Astrocyte (in vitro differentiated cells and primary cell): ENCODE data around the gene LRATD1. TPM values are rescaled to one million over a fixed set of nuclear protein-coding genes. Genes with fewer than 3 reads are reported as not detected.

Experiments used
- DNase-seq: peaks from one replicate; pipeline ENCODE4 v3.0.0-alpha.2; 2010; ENCODE audit warnings: low read depth
- FAIRE-seq: peaks from 2 replicates; lab custom pipeline; 2011; peaks lifted over from hg19 to GRCh38; lab: Jason Lieb, UNC
- H2AFZ ChIP-seq: 2 replicates; pipeline ENCODE4 v1.6.0; 2012; ENCODE audit warnings: low read depth, low read length, inconsistent platforms
- H3K27ac ChIP-seq: 2 replicates; pipeline ENCODE4 v1.5.1; 2011; ENCODE audit warnings: low read depth, low read length, inconsistent platforms
- H3K27me3 ChIP-seq: 2 replicates; pipeline ENCODE4 v1.6.0; 2011; ENCODE audit warnings: low read length, inconsistent platforms; ENCODE audit not compliant: insufficient read depth
- H3K36me3 ChIP-seq: 2 replicates; pipeline ENCODE4 v1.5.1; 2011; ENCODE audit warnings: low read length, inconsistent platforms; ENCODE audit not compliant: insufficient read depth
- H3K4me1 ChIP-seq: 2 replicates; pipeline ENCODE4 v1.5.1; 2011; ENCODE audit warnings: low read length, inconsistent platforms; ENCODE audit not compliant: insufficient read depth
- H3K4me2 ChIP-seq: 2 replicates; pipeline ENCODE4 v1.6.0; 2012; ENCODE audit warnings: low read length, inconsistent platforms
- H3K4me3 ChIP-seq: 2 replicates; pipeline ENCODE4 v1.5.1; 2011; ENCODE audit warnings: low read depth, mild to moderate bottlenecking, low read length, inconsistent platforms; ENCODE audit not compliant: insufficient read depth
- H3K79me2 ChIP-seq: 2 replicates; pipeline ENCODE4 v1.6.0; 2012; ENCODE audit warnings: mild to moderate bottlenecking, low read length, inconsistent platforms; ENCODE audit not compliant: insufficient read depth
- H3K9ac ChIP-seq: 2 replicates; pipeline ENCODE4 v1.6.0; 2012; ENCODE audit warnings: mild to moderate bottlenecking, low read length, inconsistent platforms
- H3K9me3 ChIP-seq: 2 replicates; pipeline ENCODE4 v1.5.1; 2012; ENCODE audit warnings: low read depth, mild to moderate bottlenecking, low read length, inconsistent platforms; ENCODE audit not compliant: insufficient read depth
- H4K20me1 ChIP-seq: 2 replicates; pipeline ENCODE4 v1.6.0; 2012; ENCODE audit warnings: low read length, inconsistent platforms; ENCODE audit not compliant: insufficient read depth
- H3K27ac Mint-ChIP-seq: one replicate; pipeline ENCODE4 v1.8.0; 2021; ENCODE audit warnings: mild to moderate bottlenecking, mixed read lengths; ENCODE audit not compliant: unreplicated experiment
- H3K27me3 Mint-ChIP-seq: one replicate; pipeline ENCODE4 v1.8.0; 2021; ENCODE audit warnings: low read depth, mixed read lengths; ENCODE audit not compliant: unreplicated experiment
- H3K36me3 Mint-ChIP-seq: one replicate; pipeline ENCODE4 v1.8.0; 2021; ENCODE audit warnings: low read depth, mixed read lengths; ENCODE audit not compliant: unreplicated experiment
- H3K4me1 Mint-ChIP-seq: one replicate; pipeline ENCODE4 v1.8.0; 2021; ENCODE audit warnings: low read depth, mixed read lengths; ENCODE audit not compliant: unreplicated experiment
- H3K4me3 Mint-ChIP-seq: one replicate; pipeline ENCODE4 v1.8.0; 2021; ENCODE audit warnings: mild to moderate bottlenecking, moderate library complexity, mixed read lengths; ENCODE audit not compliant: unreplicated experiment
- H3K9me3 Mint-ChIP-seq: one replicate; pipeline ENCODE4 v1.8.0; 2021; ENCODE audit warnings: mild to moderate bottlenecking, mixed read lengths; ENCODE audit not compliant: unreplicated experiment
- EZH2 ChIP-seq: IDR thresholded peaks from 2 replicates; pipeline ENCODE4 v1.6.1; 2012; ENCODE audit warnings: mild to moderate bottlenecking, low read length, inconsistent platforms; ENCODE audit not compliant: insufficient read depth
- total RNA-seq: library from RNA; stranded (reverse); gene quantifications from 2 replicates; pipeline ENCODE4 v1.2.1, GENCODE V29; 2021
- TF ChIP-seq, protein P1 (sequence below): IDR thresholded peaks from 2 replicates; pipeline ENCODE4 v1.5.1; 2011; ENCODE audit warnings: low read depth, mild to moderate bottlenecking, inconsistent platforms, low read length, moderate library complexity; ENCODE audit not compliant: insufficient read depth

LRATD1 gene
- total RNA-seq, 1 donor from 2014 or later, result 28.3 TPM

- Histone ChIP-seq H3K36me3 (no peaks in the 10 kb centered on the region), H3K9ac (peak overlapping the region; percentile 75), H3K9me3 (no peaks in the 10 kb centered on the region), H3K27me3 (peaks cover 17% of the 10 kb centered on the region), H3K4me1 (peaks cover 27% of the 10 kb centered on the region), H2AFZ (peak overlapping the region; percentile 99), H3K27ac (peak overlapping the region; percentile 47), H3K4me2 (peak overlapping the region; percentile 93), H4K20me1 (no peaks in the 10 kb centered on the region), H3K4me3 (peak overlapping the region; percentile 68), H3K79me2 (no peaks in the 10 kb centered on the region)
- TF ChIP-seq, protein P1, sequence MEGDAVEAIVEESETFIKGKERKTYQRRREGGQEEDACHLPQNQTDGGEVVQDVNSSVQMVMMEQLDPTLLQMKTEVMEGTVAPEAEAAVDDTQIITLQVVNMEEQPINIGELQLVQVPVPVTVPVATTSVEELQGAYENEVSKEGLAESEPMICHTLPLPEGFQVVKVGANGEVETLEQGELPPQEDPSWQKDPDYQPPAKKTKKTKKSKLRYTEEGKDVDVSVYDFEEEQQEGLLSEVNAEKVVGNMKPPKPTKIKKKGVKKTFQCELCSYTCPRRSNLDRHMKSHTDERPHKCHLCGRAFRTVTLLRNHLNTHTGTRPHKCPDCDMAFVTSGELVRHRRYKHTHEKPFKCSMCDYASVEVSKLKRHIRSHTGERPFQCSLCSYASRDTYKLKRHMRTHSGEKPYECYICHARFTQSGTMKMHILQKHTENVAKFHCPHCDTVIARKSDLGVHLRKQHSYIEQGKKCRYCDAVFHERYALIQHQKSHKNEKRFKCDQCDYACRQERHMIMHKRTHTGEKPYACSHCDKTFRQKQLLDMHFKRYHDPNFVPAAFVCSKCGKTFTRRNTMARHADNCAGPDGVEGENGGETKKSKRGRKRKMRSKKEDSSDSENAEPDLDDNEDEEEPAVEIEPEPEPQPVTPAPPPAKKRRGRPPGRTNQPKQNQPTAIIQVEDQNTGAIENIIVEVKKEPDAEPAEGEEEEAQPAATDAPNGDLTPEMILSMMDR, result peak; percentile 28
- no peak for TF ChIP-seq EZH2
- peaks cover 21% of the 10 kb centered on the region for H3K4me1 Mint-ChIP-seq
- peak; percentile 61 for DNase-seq
- H3K4me3 Mint-ChIP-seq, result peak overlapping the region; percentile 86
- peaks cover 7% of the 10 kb centered on the region for H3K27me3 Mint-ChIP-seq
- no peaks in the 10 kb centered on the region for H3K36me3 Mint-ChIP-seq
- H3K27ac Mint-ChIP-seq, result peak overlapping the region; percentile 91
- FAIRE-seq, result no peak
- H3K9me3 Mint-ChIP-seq, result no peaks in the 10 kb centered on the region
Measured at GRCh38 chr2:14634489-14635390, 2.2 kb downstream of the LRATD1 start.

GRCh38 chr2:14635391-14635871 is 2.9 kb downstream of the LRATD1 start:
- H3K79me2 ChIP-seq, result no peaks in the 10 kb centered on the region
- H4K20me1 ChIP-seq, result no peaks in the 10 kb centered on the region

More at GRCh38 chr2:14635391-14635871, 2.9 kb downstream of the LRATD1 start:
- Histone ChIP-seq H3K27me3 (peaks cover 17% of the 10 kb centered on the region), H3K4me1 (peaks cover 27% of the 10 kb centered on the region), H2AFZ (peak overlapping the region; percentile 99), H3K9ac (peak overlapping the region; percentile 75), H3K4me3 (peak overlapping the region; percentile 68), H3K9me3 (no peaks in the 10 kb centered on the region), H3K36me3 (no peaks in the 10 kb centered on the region), H3K4me2 (peak overlapping the region; percentile 93), H3K27ac (peak overlapping the region; percentile 47)
- Mint-ChIP-seq H3K9me3 (no peaks in the 10 kb centered on the region), H3K4me1 (peaks cover 24% of the 10 kb centered on the region), H3K4me3 (peak overlapping the region; percentile 86), H3K27ac (peak overlapping the region; percentile 91), H3K27me3 (peaks cover 5% of the 10 kb centered on the region), H3K36me3 (no peaks in the 10 kb centered on the region)
- TF ChIP-seq, protein P1, result no peak
- TF ChIP-seq EZH2, result no peak
- FAIRE-seq (no peak), DNase-seq (peak; percentile 60)
